Activated CD4-positive, alpha-beta T cell treated with anti-CD3 and anti-CD28 coated beads, Interleukin-2, amount 10 ng/mL, durations not matched to agents 7 days and 5 days (primary cell): Measurements from ENCODE around the gene SPR. TPM values are rescaled to one million over a fixed set of nuclear protein-coding genes. Genes with fewer than 3 reads are reported as not detected.
A peak's percentile ranks its signal among the peaks of the same experiment; 100 is the strongest.

Experiments
- CTCF ChIA-PET: fragments of 350-600 bp; sonication (Branson Sonifier 250); formaldehyde crosslinking; loops from one replicate; lab custom pipeline; 2021; ENCODE audit warnings: antibody characterized with exemption; lab: Charles Lee
- POLR2A ChIA-PET: fragments of 350-600 bp; sonication (Branson Sonifier 250); formaldehyde crosslinking; loops from one replicate; lab custom pipeline; 2021; ENCODE audit warnings: antibody characterized with exemption; lab: Charles Lee
- DNase-seq: peaks from one replicate; pipeline ENCODE4 v3.0.0-alpha.2; 2020
- H3K27ac Mint-ChIP-seq: one replicate; pipeline ENCODE4 v1.8.0; 2021; ENCODE audit warnings: mild to moderate bottlenecking, moderate library complexity, mixed read lengths
- H3K27me3 Mint-ChIP-seq: one replicate; pipeline ENCODE4 v1.8.0; 2021; ENCODE audit warnings: mixed read lengths
- H3K36me3 Mint-ChIP-seq: one replicate; pipeline ENCODE4 v1.8.0; 2021; ENCODE audit warnings: low read depth, mixed read lengths
- H3K4me1 Mint-ChIP-seq: one replicate; pipeline ENCODE4 v1.8.0; 2021; ENCODE audit warnings: mixed read lengths
- H3K4me3 Mint-ChIP-seq: one replicate; pipeline ENCODE4 v1.8.0; 2021; ENCODE audit warnings: mild to moderate bottlenecking, moderate library complexity, mixed read lengths
- H3K9me3 Mint-ChIP-seq: one replicate; pipeline ENCODE4 v1.8.0; 2021; ENCODE audit warnings: mixed read lengths
- total RNA-seq, 2 experiments: library from RNA; stranded (reverse); gene quantifications; one replicate each; pipeline ENCODE4 v1.2.3, GENCODE V29; 2021

The SPR gene
- under 1 TPM; 0.12 to 0.44 TPM for total RNA-seq

- H3K4me3 Mint-ChIP-seq: peak within 1 kb of the TSS; percentile 63
- H3K36me3 Mint-ChIP-seq: no peaks in the 10 kb centered on the region
- no peaks in the 10 kb centered on the region for H3K9me3 Mint-ChIP-seq
- CTCF ChIA-PET: interaction anchor here (0.6 to 3.1 kb wide), 9 partner anchors 9 to 290 kb away, joined by 3 to 10 read pairs (median 4); no protein-coding TSS in a partner anchor
- POLR2A ChIA-PET: interaction anchor here (0.6 kb wide), 1 partner anchor 231 kb away, joined by 5 read pairs; no protein-coding TSS in a partner anchor
- H3K27ac Mint-ChIP-seq: no peak within 1 kb of the TSS
- peak; percentile 51 for DNase-seq
- H3K27me3 Mint-ChIP-seq: peaks cover 52% of the 10 kb centered on the region
- H3K4me1 Mint-ChIP-seq: peaks cover 3% of the 10 kb centered on the region
These were observed at the start of gene SPR for GRCh38 chr2:72887032-72887739. TSS of gene SPR (plus strand) at chr2:72887408. CDS start at chr2:72887433, 25 bp downstream.

GRCh38 chr2:72840066-72840465 lies 47.1 kb upstream of the SPR start:
- Mint-ChIP-seq H3K27me3 (peaks cover 23% of the 10 kb centered on the region), H3K36me3 (no peaks in the 10 kb centered on the region), H3K4me3 (no peak overlapping the region), H3K4me1 (no peaks in the 10 kb centered on the region), H3K9me3 (no peaks in the 10 kb centered on the region), H3K27ac (no peak overlapping the region)
- DNase-seq: no peak
- POLR2A ChIA-PET: no interaction called here
- CTCF ChIA-PET: no interaction called here

GRCh38 chr2:72841462-72842125 lies 45.6 kb upstream of the SPR start:
- ChIA-PET POLR2A (no interaction called here), CTCF (interaction anchor here (0.8 kb wide), 1 partner anchor 45 kb away, joined by 3 read pairs; no protein-coding TSS in a partner anchor)
- Mint-ChIP-seq H3K4me1 (no peaks in the 10 kb centered on the region), H3K4me3 (no peak overlapping the region), H3K27ac (no peak overlapping the region), H3K27me3 (peaks cover 15% of the 10 kb centered on the region), H3K36me3 (no peaks in the 10 kb centered on the region), H3K9me3 (no peaks in the 10 kb centered on the region)
- DNase-seq: no peak

- H3K27me3 Mint-ChIP-seq: peaks cover 13% of the 10 kb centered on the region
- ChIA-PET POLR2A (no interaction called here), CTCF (no interaction called here)
- H3K9me3 Mint-ChIP-seq: no peaks in the 10 kb centered on the region
- H3K4me1 Mint-ChIP-seq: no peaks in the 10 kb centered on the region
- no peak for DNase-seq
- no peak overlapping the region for H3K4me3 Mint-ChIP-seq
- H3K27ac Mint-ChIP-seq: no peak overlapping the region
- no peaks in the 10 kb centered on the region for H3K36me3 Mint-ChIP-seq
These were observed 43.9 kb upstream of the SPR start for GRCh38 chr2:72843301-72843700.

GRCh38 chr2:72846171-72847095 lies 40.8 kb upstream of the SPR start:
- no peaks in the 10 kb centered on the region for H3K9me3 Mint-ChIP-seq
- no peak overlapping the region for H3K4me3 Mint-ChIP-seq
- no peaks in the 10 kb centered on the region for H3K36me3 Mint-ChIP-seq
- H3K4me1 Mint-ChIP-seq: no peaks in the 10 kb centered on the region
- H3K27me3 Mint-ChIP-seq: peaks cover 9% of the 10 kb centered on the region
- no peak overlapping the region for H3K27ac Mint-ChIP-seq
- no peak for DNase-seq
- ChIA-PET CTCF (interaction anchor here (0.6 kb wide), 2 partner anchors 18 to 83 kb away, joined by 3 read pairs; no protein-coding TSS in a partner anchor), POLR2A (no interaction called here)

- Mint-ChIP-seq H3K27me3 (peaks cover 6% of the 10 kb centered on the region), H3K27ac (no peak overlapping the region), H3K4me3 (no peak overlapping the region), H3K4me1 (no peaks in the 10 kb centered on the region), H3K36me3 (no peaks in the 10 kb centered on the region), H3K9me3 (no peaks in the 10 kb centered on the region)
- ChIA-PET CTCF (no interaction called here), POLR2A (no interaction called here)
- DNase-seq: no peak
These were observed 39.5 kb upstream of the SPR start for GRCh38 chr2:72847534-72848315.

- CTCF ChIA-PET: no interaction called here
- POLR2A ChIA-PET: no interaction called here
- DNase-seq: no peak
- H3K27me3 Mint-ChIP-seq: peaks cover 6% of the 10 kb centered on the region
- no peaks in the 10 kb centered on the region for H3K36me3 Mint-ChIP-seq
- no peak overlapping the region for H3K27ac Mint-ChIP-seq
- H3K4me1 Mint-ChIP-seq: no peaks in the 10 kb centered on the region
- no peaks in the 10 kb centered on the region for H3K9me3 Mint-ChIP-seq
- H3K4me3 Mint-ChIP-seq: no peak overlapping the region
These were observed 38.6 kb upstream of the SPR start for GRCh38 chr2:72848436-72849137.

GRCh38 chr2:72849138-72849462 lies 38.1 kb upstream of the SPR start:
- ChIA-PET POLR2A (no interaction called here), CTCF (no interaction called here)
- Mint-ChIP-seq H3K27ac (no peak overlapping the region), H3K36me3 (no peaks in the 10 kb centered on the region), H3K27me3 (peaks cover 8% of the 10 kb centered on the region), H3K4me3 (no peak overlapping the region), H3K4me1 (no peaks in the 10 kb centered on the region), H3K9me3 (no peaks in the 10 kb centered on the region)
- DNase-seq: no peak

GRCh38 chr2:72851333-72851732 lies 35.9 kb upstream of the SPR start:
- ChIA-PET CTCF (interaction anchor here (1.7 kb wide), 1 partner anchor 11 kb away, joined by 3 read pairs; no protein-coding TSS in a partner anchor), POLR2A (no interaction called here)
- H3K9me3 Mint-ChIP-seq: no peaks in the 10 kb centered on the region
- H3K27ac Mint-ChIP-seq: no peak overlapping the region
- no peaks in the 10 kb centered on the region for H3K4me1 Mint-ChIP-seq
- no peak overlapping the region for H3K4me3 Mint-ChIP-seq
- no peak for DNase-seq
- H3K36me3 Mint-ChIP-seq: no peaks in the 10 kb centered on the region
- peaks cover 24% of the 10 kb centered on the region for H3K27me3 Mint-ChIP-seq

GRCh38 chr2:72859831-72860262 lies 27.4 kb upstream of the SPR start:
- DNase-seq: peak; percentile 73
- Mint-ChIP-seq H3K9me3 (no peaks in the 10 kb centered on the region), H3K27me3 (peaks cover 51% of the 10 kb centered on the region), H3K4me3 (no peak overlapping the region), H3K36me3 (no peaks in the 10 kb centered on the region), H3K27ac (no peak overlapping the region), H3K4me1 (peaks cover 11% of the 10 kb centered on the region)
- POLR2A ChIA-PET: no interaction called here
- CTCF ChIA-PET: interaction anchor here (0.8 kb wide), 1 partner anchor 27 kb away, joined by 3 read pairs; the partner anchor contains the start of gene SPR

- H3K4me1 Mint-ChIP-seq: peaks cover 11% of the 10 kb centered on the region
- H3K9me3 Mint-ChIP-seq: no peaks in the 10 kb centered on the region
- H3K4me3 Mint-ChIP-seq: peak overlapping the region; percentile 49
- DNase-seq: peak; percentile 88
- CTCF ChIA-PET: interaction anchor here (0.6 to 3.7 kb wide), 5 partner anchors 12 to 287 kb away, joined by 3 to 10 read pairs (median 3); partner anchors contain the start of gene SPR
- no peaks in the 10 kb centered on the region for H3K36me3 Mint-ChIP-seq
- POLR2A ChIA-PET: no interaction called here
- no peak overlapping the region for H3K27ac Mint-ChIP-seq
- H3K27me3 Mint-ChIP-seq: peaks cover 38% of the 10 kb centered on the region
These were observed 24.8 kb upstream of the SPR start for GRCh38 chr2:72862239-72862988.
